Activated naive CD8-positive, alpha-beta T cell treated with anti-CD3 and anti-CD28 coated beads, Interleukin-2, amount 50 U/mL, for 16 hours (primary cell): ENCODE data around the gene ANO3.
"Not testable (repeated sequence)": the region's sequence is repeated elsewhere in the genome, so short reads cannot be mapped to it uniquely, and the experiment has no call there.

ENCODE experiments used
- DNase-seq: peaks from one replicate; pipeline ENCODE4 v3.0.0-alpha.2; 2020; ENCODE audit warnings: low read depth, low spot score

Gene ANO3

DNA sequence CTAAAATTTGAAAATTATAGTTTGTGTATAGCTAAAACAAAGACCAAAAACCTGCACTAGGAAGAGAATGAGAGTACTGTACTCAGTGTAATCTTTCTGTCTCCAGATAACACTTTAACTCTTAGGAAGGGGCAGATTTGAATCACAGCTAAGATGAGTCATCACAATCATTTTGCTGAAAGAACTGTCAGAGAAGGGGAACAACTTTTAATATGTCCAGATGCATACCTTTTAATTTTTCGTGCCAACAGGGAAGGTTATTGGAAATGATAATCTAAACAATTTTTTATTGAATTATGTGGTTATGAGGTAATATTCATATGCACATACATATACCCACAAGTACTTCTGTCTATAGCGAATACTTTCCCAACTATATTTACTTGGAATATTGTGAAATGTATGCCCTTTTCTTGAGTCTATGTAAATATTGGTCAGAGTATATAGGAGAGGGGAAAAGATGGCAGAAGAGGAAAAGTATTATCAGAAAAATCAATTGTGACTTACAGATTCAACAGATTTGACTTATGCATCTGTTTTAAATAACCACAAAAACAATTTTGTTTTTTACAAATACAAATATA is 291.2 kb downstream of the ANO3 start:
- no peak for DNase-seq

- DNase-seq: no peak
Observed at GRCh38 chr11:26626346-26626745, 294.4 kb downstream of the ANO3 start.

- no peak for DNase-seq
Observed at GRCh38 chr11:26632691-26633159, 300.8 kb downstream of the ANO3 start.

DNA sequence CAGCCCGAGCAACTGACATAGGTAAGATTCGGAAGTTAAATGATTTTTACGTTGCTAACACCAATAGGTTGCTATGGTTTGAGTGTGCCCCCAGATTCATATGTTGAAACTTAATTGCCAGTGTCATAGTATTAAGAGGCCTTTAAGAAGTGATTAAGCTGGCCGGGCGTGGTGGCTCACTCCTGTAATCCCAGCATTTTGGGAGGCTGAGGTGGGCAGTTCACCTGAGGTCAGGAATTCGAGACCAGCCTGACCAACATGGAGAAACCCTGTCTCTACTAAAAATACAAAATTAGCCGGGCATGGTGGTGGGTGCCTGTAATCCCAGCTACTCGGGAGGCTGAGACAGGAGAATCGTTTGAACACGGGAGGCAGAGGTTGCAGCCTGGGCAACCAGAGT is 311.4 kb downstream of the ANO3 start:
- DNase-seq: not testable (repeated sequence)

- DNase-seq: no peak
Observed at GRCh38 chr11:26649884-26650283, 318.0 kb downstream of the ANO3 start.

GRCh38 chr11:26651916-26652315 is 320.0 kb downstream of the ANO3 start:
- DNase-seq: no peak

GRCh38 chr11:26655287-26655686 is 323.4 kb downstream of the ANO3 start:
- no peak for DNase-seq

DNA sequence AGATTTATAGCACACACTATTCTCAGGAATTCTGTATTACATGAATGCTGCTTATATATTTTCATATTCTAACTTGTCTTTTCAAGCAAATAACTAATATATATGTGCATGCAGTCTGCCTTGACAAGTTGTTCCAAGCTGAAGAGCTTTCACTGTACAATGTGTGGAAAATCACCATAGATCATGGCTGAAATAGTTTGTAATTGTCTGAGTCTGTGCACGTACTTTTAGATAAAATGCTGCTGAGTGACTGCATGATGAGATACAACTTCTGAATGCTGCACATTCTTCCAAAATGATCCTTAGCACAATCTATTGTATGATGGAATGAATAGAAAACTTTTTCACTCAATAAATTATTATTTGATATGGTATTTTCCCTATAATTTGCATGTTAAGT is 331.0 kb downstream of the ANO3 start:
- no peak for DNase-seq

DNA sequence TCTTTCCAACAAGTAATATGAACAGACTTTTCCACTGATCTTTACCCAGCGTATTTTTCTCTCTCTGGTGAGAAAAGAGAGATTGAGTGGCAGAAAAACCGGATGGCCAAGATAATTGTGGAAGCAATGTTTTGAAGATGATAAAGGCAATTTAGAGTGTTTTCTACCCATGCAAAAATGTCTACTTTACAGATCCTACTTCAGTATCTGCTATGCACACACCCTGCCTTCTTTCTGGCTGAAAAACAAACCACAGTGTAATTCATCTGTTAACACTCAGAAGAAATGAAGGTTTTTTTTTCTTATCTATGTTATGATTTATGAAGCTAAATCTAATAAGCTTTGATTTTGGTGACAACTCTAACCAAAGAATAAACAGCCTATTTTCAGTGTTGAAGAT is 333.1 kb downstream of the ANO3 start:
- DNase-seq: no peak

DNA sequence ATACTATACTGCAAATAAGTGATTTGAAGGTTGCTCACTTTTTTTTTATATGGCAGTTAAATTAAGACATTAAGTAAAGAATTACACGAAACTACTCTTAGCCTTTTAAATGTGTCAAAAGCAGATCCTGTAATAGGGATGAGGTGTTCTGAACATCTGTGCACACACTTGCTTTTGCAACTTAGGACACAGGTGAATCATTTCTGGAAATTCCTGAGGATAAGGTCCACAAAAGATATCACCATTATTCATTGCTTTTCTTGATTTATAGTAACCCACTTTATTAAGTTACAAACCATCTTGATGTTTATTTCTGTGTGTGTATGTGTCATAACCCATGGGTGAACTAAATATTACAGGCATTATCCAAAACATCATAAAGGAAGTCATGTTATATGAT is 334.0 kb downstream of the ANO3 start:
- no peak for DNase-seq

GRCh38 chr11:26675233-26675928 is 343.5 kb downstream of the ANO3 start:
- DNase-seq: no peak

- DNase-seq: no peak
Observed at GRCh38 chr11:26676641-26677040, 344.7 kb downstream of the ANO3 start.

- no peak for DNase-seq
Observed at GRCh38 chr11:26677566-26677965, 345.6 kb downstream of the ANO3 start.

DNA sequence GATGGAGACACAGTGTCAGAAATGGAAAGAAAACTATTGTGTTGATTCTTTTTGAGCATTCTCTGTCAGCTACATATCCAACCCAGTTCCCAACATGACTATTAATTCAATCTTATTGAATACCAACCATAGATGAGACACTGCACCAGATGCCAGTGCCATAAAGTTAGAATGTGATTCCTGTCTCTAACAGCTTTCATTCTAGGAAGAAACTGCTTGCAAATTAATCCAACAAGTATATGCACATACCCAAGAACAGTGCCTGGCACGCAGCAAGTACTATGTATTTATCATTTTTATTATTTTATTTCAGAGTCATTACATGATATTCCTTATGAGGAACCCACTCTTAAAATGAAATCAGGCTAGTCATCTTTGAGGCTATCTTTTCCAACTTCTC is 355.4 kb downstream of the ANO3 start:
- DNase-seq: no peak

- DNase-seq: no peak
Observed at GRCh38 chr11:26688701-26689100, 356.8 kb downstream of the ANO3 start.

- DNase-seq: no peak
Observed at GRCh38 chr11:26696330-26696729, 364.4 kb downstream of the ANO3 start.

DNA sequence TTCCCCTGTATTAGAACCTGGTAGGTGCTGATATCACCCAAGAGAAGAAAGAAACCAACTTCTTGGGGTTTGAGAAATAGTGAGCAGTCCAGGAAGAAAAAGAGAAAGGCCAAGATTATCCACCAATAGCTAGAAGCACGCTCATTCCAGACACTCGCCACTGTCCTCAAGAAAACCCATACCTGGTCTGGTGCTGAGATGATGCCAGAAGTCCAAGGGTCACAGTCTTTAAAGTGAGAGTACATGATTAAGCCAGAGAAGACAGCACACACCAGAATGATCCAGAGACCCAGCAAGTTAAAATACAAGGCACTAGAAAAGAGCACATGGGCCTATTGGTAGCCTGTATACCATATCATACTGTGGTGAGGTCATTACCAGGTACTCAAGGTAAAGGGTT is 366.3 kb downstream of the ANO3 start:
- no peak for DNase-seq

DNA sequence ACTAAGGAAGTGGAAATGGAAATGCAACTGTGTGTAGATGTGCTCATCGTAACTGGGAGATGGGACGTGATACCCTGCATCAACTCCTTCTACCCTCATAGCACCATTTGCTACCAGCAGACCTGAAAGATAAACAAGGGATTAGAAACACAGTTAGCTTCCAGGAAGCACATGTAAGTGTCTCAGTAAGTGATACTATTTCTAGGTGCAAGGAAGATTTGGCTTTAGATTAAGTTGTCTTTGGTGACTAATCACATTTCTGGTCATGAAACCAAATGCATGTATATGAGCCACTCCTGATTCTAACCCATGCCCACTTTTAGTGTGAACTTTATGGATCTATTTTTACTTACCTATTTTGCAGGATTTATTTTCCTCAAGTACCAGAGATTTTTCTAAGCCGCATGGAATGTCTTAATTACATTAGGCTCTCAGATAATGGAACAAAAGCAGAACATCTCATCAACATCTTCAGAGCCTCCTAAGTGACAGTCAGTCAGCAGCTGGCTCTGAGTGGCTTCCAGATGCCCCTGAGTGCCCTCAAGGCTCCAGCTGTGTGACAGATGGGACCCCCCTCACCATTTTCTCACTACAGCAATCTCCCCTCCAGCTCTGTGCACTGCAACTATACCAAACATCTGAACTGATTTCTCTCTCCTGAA is 368.8 kb downstream of the ANO3 start:
- no peak for DNase-seq

- no peak for DNase-seq
Observed at GRCh38 chr11:26702406-26702805, 370.5 kb downstream of the ANO3 start.

DNA sequence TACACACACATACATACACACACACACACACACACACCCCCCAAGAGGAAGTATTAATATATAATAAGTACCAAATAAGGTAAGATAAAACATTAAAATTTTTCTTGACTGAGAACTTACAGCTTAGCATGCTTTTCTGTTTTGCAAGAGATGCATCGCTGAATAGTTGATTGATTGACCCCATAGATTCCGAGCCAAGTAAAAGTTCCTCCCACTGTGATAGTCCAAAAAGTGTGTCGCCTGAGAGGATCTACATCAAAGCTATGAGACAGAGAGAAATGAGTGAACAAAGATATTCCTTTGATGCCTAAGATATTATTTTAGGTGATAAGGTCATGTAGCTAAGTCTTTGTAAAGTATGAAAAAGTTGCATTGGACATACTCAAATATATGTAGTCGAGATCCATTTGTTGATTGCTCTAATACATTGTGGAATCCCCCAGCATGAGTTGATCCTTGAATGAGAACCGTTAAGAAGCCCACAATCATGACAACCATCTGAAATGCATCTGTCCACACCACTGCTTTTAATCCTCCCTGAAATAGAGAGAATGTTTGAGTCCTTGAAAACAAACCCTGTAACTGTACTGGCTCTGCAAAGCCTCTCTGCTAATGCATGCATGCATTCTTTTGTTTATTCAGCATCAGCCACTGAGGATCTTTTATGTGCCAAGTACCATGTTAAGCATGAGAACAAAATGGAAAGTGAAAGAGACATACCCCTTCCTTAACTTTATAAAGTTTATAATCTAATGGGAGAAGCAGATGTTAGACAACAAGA is 371.7 kb downstream of the ANO3 start:
- DNase-seq: no peak

DNA sequence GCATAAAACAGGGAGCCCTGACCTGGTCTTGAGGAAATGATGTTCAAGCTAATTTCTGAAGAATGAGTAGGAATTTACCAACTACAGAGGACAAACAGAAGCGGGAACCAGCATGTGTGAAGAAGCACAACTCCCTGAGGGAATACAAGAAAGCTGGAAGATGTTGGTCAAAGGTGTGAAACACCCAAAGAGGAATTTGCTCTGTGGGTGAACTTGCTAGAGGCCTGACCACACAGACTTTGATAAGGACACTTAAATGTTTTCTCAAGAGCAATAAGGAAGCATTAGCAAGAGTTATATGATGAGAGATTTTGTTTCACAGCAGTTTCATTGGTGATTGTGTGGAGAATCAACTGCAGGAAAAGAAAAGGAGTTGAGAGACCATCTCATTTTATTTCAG is 372.3 kb downstream of the ANO3 start:
- DNase-seq: no peak

DNA sequence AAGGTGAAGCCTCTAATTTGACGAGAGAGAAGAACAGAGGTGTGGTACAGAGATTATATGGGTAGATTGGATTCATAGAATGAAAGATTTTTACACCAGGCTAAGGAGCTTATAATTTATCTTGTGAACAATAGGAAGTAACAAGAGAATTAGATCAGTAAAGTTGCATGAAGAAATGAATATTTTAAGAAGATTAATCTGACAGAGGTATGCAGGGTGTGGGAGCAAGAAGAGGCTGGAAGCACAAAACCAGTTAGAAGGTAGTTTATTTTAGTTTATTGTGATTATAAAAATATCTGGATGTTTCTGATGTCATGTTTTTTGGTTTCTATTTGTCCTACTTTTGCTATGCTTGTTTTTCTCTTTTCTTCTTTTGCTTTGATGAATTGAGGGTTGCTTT is 374.3 kb downstream of the ANO3 start:
- no peak for DNase-seq
